ENCODE measurements around the gene HCCS. TPM values are rescaled to one million over a fixed set of nuclear protein-coding genes. Genes with fewer than 3 reads are reported as not detected.
A peak's percentile ranks its signal among the peaks of the same experiment; 100 is the strongest.

Gene HCCS
- total RNA-seq, 1 donor from 2014 or later, result 13.9 TPM

DNA sequence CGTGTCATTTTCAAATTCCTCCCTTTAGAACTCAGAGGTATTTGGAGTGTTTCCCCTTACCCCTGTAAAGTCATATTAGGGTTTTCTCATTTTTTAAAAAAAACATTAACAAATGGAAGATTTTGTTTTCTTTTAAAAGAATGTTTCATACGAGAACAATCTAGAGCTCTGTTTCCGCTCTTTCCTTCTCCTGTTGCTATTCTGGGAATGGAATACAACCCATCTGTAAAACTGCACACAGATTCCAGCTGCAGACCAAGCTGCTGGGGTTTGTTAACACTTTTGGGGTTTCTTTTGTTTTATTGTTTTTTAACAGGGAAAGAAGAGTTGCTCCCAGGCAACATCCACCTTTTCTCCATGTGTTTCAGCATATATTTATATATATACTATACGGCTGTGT, 61.3 kb downstream of the HCCS start:
- DNase-seq (ENCODE audit: low spot score) (no peak), ATAC-seq (peak; percentile 51)
- intact Hi-C loops (cut with DNase I), result no loop called here

Other genes starting within 250 kb of the HCCS start
- gene AMELX, start 182.1 kb downstream of the HCCS start, total RNA-seq, result not detected